ENCODE results near the gene TRIM44. TPM values are rescaled to one million over a fixed set of nuclear protein-coding genes. Genes with fewer than 3 reads are reported as not detected.

Gene TRIM44
- total RNA-seq, 1 donor: 42.1 TPM

DNA sequence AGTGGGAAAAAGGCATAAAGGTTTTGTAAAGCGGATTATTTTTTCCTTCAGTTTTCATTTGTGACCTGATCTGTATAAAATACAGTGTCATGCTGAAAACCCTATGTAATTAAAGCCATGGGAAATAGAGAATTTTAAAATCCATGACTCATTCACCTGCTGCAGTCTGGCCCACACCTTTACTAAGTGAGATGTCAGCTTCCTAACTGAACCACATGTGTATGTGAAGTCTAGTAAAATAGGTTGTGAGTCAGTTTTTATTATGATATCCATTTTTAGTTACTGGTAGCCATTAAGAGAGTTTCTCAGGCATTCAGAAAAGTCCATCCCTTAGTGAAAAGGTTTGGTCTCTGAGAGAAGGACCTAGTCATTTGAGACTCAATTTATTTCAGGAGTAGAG is 60.9 kb downstream of the TRIM44 start:
- TF ChIP-seq, protein P1, sequence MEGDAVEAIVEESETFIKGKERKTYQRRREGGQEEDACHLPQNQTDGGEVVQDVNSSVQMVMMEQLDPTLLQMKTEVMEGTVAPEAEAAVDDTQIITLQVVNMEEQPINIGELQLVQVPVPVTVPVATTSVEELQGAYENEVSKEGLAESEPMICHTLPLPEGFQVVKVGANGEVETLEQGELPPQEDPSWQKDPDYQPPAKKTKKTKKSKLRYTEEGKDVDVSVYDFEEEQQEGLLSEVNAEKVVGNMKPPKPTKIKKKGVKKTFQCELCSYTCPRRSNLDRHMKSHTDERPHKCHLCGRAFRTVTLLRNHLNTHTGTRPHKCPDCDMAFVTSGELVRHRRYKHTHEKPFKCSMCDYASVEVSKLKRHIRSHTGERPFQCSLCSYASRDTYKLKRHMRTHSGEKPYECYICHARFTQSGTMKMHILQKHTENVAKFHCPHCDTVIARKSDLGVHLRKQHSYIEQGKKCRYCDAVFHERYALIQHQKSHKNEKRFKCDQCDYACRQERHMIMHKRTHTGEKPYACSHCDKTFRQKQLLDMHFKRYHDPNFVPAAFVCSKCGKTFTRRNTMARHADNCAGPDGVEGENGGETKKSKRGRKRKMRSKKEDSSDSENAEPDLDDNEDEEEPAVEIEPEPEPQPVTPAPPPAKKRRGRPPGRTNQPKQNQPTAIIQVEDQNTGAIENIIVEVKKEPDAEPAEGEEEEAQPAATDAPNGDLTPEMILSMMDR (IDR thresholded peaks at IDR 0.05; ENCODE audit: insufficient read depth, low read length): no peak
- no peak for DNase-seq (ENCODE audit: low read depth)
- no peak overlapping the region for H3K4me3 ChIP-seq (ENCODE audit: low read depth, low read length)

- DNase-seq (ENCODE audit: low read depth): no peak
- no peak overlapping the region for H3K4me3 ChIP-seq (ENCODE audit: low read depth, low read length)
- TF ChIP-seq, protein P1 (IDR thresholded peaks at IDR 0.05; ENCODE audit: insufficient read depth, low read length): no peak
Observed at GRCh38 chr11:35723913-35724312, 61.3 kb downstream of the TRIM44 start.

DNA sequence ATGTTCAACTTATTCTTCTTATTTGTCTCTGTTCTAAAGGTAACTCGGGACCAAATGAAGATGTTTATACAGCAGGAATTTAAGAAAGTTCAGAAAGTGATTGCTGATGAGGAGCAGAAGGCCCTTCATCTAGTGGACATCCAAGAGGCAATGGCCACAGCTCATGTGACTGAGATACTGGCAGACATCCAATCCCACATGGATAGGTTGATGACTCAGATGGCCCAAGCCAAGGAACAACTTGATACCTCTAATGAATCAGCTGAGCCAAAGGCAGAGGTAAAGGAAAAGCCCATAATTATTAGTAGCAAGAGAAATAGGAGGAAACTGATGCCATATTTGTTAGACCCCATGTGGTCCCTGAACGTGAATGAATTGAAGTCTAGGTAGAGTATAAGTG is 63.3 kb downstream of the TRIM44 start:
- TF ChIP-seq, protein P1 (IDR thresholded peaks at IDR 0.05; ENCODE audit: insufficient read depth, low read length): no peak
- no peak overlapping the region for H3K4me3 ChIP-seq (ENCODE audit: low read depth, low read length)
- peak; percentile 67 for DNase-seq (ENCODE audit: low read depth)

DNA sequence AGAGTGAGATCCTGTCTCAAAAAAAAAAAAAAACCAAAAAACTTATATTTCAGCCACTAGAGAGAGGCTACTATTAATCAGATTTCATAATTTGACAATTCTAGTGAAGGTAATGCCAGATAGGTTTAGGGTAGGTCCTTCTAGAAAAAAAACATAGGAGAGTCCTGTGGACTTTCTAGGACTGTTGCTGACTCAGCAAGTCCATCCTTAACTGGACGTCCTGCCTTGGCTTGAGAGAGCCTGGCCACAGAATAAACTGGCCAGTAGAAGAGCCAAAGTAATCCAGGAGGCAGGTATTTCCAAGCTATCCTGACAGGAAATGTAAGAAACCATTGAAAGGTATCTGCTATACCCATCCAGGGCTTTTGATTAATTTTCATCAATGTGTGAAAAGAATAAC is 64.6 kb downstream of the TRIM44 start:
- no peak overlapping the region for H3K4me3 ChIP-seq (ENCODE audit: low read depth, low read length)
- no peak for DNase-seq (ENCODE audit: low read depth)
- TF ChIP-seq, protein P1 (IDR thresholded peaks at IDR 0.05; ENCODE audit: insufficient read depth, low read length): no peak

DNA sequence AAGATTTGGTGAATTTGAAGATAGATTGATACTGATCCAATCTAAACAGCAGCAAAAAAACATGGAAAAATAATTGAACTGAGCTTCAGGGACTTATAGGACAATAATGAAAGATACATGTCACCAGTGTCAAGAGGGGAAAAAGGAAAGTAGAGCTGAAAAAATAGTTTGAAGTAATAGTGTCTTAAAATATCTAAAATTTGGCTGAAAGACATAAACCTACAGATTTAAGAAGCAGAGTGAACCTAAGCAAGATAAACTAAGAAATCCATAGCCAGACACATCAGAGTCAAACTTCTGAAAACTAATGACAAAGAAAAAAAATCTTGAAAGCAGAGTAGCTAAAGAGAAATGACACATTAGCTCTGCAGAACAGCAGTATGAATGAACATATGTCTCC is 67.7 kb downstream of the TRIM44 start:
- no peak overlapping the region for H3K4me3 ChIP-seq (ENCODE audit: low read depth, low read length)
- DNase-seq (ENCODE audit: low read depth): no peak
- TF ChIP-seq, protein P1 (IDR thresholded peaks at IDR 0.05; ENCODE audit: insufficient read depth, low read length): no peak

DNA sequence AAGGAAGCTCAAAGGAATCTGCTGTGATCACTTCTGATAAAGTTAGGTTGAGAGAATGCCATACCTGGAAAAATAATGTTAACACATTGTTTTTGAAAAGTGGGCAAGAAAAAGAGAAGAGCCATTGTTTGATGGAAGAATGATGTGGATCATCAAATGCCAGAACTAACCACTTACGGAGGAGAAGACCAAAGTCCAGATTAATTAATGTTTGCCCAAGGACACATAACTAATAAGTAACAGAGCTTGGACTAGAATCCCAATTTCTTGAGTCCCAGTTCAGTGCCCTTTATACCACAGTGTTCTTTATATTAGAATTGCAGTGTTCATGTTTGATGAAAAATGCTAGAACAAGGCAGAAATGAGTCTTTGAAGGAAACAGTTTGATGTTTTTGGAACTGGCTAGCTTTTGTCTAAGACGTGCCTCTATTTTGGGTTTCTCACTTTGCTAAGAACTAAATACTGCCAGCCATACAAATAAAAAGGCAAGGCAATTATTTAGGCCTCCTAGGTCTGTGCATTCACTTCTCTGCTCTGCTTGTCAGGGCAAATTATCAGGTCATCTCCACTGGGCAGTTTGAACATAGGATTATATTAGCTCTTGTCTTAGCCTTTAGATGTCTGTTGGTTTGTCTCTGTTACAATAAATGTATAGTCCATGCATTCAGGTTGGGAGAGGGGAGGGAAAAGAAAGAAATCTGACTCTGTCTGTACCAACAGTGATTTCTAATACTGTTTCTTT is 72.3 kb downstream of the TRIM44 start:
- H3K4me3 ChIP-seq (ENCODE audit: low read depth, low read length): no peak overlapping the region
- no peak for DNase-seq (ENCODE audit: low read depth)
- TF ChIP-seq, protein P1 (IDR thresholded peaks at IDR 0.05; ENCODE audit: insufficient read depth, low read length): no peak

- TF ChIP-seq, protein P1 (IDR thresholded peaks at IDR 0.05; ENCODE audit: insufficient read depth, low read length): no peak
- DNase-seq (ENCODE audit: low read depth): no peak
Observed at GRCh38 chr11:35735411-35735810, 72.8 kb downstream of the TRIM44 start.

More at GRCh38 chr11:35735411-35735810, 72.8 kb downstream of the TRIM44 start:
- no peak overlapping the region for H3K4me3 ChIP-seq (ENCODE audit: low read depth, low read length)

Measured in fibroblast of the aortic adventitia (primary cell).